Muscle layer of duodenum (tissue), 2 donors: ENCODE results near the gene PRDX2.
A peak's percentile ranks its signal among the peaks of the same experiment; 100 is the strongest.
"Not testable (repeated sequence)": the region's sequence is repeated elsewhere in the genome, so short reads cannot be mapped to it uniquely, and the experiment has no call there.

Source experiments
- H3K27ac ChIP-seq: one replicate; pipeline ENCODE4 v1.7.0; 2013; ENCODE audit warnings: mild to moderate bottlenecking, low read length
- H3K27me3 ChIP-seq: one replicate; pipeline ENCODE4 v1.7.0; 2013; ENCODE audit warnings: low read depth, mild to moderate bottlenecking, control low read depth, low read length
- H3K36me3 ChIP-seq, 2 donors: one replicate each; pipeline ENCODE4 v1.7.0; 2013; ENCODE audit warnings: low read length in 2 of 2, control low read depth in 1 of 2, mild to moderate bottlenecking in 1 of 2; ENCODE audit not compliant: insufficient read depth in 2 of 2, control insufficient read depth in 1 of 2
- H3K4me1 ChIP-seq, 2 donors: one replicate each; pipeline ENCODE4 v1.7.0; 2013; ENCODE audit warnings: low read length in 2 of 2, mild to moderate bottlenecking in 2 of 2, control low read depth in 1 of 2, moderate library complexity in 1 of 2; ENCODE audit not compliant: insufficient read depth in 2 of 2, control insufficient read depth in 1 of 2
- H3K4me3 ChIP-seq, 2 donors: one replicate each; pipeline ENCODE4 v1.7.0; 2013; ENCODE audit warnings: low read length in 2 of 2, low read depth in 1 of 2, mild to moderate bottlenecking in 1 of 2
- H3K9me3 ChIP-seq, 2 donors: one replicate each; pipeline ENCODE4 v1.7.0; 2013; ENCODE audit warnings: low read length in 2 of 2, control low read depth in 1 of 2, mild to moderate bottlenecking in 1 of 2; ENCODE audit not compliant: control insufficient read depth in 1 of 2
- donor health status: healthy.

Gene PRDX2

GRCh38 chr19:12801466-12802266 lies at the start of gene PRDX2, which contains the start of gene THSD8:
PRDX2 (minus strand) TSS chr19:12801800; CDS start chr19:12801261, 539 bp downstream.
THSD8 (plus strand) TSS chr19:12802069; CDS start chr19:12802072, 3 bp downstream.
- peak within 1 kb of the TSS; percentile 31 for H3K27ac ChIP-seq
- no peaks in the 10 kb centered on the region for H3K27me3 ChIP-seq
- H3K4me3 ChIP-seq: peak within 1 kb of the TSS; percentile 83 to 96
- H3K4me1 ChIP-seq: peaks cover under 1 to 29% of the 10 kb centered on the region in 2 donors
- H3K9me3 ChIP-seq: no peaks in the 10 kb centered on the region
- H3K36me3 ChIP-seq: peaks cover 0 to 9% of the 10 kb centered on the region in 2 donors

DNA sequence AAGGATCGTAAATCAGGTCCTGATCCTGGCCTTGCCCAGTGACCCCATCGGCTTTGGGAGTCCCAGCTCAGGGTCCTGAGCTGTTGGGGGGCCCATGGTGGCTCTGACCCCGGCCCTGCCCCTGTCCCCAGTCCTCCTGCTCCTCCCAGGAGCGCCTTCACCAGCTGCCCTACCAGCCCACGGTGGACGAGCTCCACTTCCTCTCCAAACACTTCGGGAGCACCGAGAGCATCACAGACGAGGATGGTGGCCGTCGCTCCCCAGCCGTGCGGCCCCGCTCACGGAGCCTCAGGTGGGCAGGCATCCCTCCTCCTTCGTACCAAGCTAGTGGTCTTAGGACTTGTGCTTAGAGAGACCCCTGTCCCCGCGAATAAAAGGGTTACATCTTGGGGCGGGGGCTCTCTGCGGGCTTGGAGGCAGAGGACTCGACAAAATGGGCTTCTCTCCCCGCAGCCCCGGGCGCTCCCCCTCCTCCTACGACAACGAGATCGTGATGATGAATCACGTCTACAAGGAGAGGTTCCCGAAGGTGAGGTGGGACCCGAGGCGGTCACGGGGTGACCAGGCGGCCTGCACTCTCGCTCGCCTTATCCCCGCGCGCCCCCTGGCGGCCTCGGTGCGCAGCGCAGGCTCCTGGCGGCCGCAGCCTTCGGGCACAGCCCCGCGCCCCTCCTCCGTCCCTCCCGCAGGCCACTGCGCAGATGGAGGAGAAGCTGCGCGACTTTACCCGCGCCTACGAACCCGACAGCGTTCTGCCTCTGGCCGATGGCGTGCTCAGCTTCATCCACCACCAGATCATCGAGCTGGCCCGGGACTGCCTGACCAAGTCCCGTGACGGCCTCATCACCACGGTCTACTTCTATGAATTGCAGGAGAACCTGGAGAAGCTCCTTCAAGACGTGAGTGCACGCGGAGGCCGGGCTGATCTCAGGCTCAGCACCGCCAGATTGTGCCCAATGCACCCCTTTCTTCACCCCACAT lies 45.8 kb upstream of the PRDX2 start:
- Histone ChIP-seq H3K9me3 (no peaks in the 10 kb centered on the region), H3K4me3 (peak overlapping the region; percentile 3 to 41), H3K36me3 (no peaks in the 10 kb centered on the region), H3K4me1 (no peaks in the 10 kb centered on the region), H3K27me3 (peaks cover 9% of the 10 kb centered on the region), H3K27ac (no peak overlapping the region)

DNA sequence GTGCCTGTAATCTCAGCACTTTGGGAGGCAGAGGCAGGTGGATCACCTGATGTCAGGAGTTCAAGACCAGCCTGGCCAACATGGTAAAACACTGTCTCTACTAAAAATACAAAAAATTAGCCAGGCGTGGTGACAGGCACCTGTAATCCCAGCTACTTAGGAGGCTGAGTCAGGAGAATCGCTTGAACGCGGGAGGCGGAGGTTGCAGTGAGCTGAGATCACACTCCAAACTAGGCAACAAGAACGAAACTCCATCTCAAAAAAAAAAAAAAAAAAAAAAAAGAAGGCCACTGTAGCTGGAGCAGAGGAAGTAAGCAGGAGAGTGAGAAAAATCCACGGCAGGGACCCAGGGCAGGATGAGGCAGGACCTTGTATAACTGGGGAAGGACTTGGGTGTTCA lies 45.0 kb upstream of the PRDX2 start:
- not testable (repeated sequence) for H3K4me1 ChIP-seq, H3K4me3 ChIP-seq, H3K9me3 ChIP-seq, H3K36me3 ChIP-seq, H3K27ac ChIP-seq
- H3K27me3 ChIP-seq: peaks cover 15% of the 10 kb centered on the region

DNA sequence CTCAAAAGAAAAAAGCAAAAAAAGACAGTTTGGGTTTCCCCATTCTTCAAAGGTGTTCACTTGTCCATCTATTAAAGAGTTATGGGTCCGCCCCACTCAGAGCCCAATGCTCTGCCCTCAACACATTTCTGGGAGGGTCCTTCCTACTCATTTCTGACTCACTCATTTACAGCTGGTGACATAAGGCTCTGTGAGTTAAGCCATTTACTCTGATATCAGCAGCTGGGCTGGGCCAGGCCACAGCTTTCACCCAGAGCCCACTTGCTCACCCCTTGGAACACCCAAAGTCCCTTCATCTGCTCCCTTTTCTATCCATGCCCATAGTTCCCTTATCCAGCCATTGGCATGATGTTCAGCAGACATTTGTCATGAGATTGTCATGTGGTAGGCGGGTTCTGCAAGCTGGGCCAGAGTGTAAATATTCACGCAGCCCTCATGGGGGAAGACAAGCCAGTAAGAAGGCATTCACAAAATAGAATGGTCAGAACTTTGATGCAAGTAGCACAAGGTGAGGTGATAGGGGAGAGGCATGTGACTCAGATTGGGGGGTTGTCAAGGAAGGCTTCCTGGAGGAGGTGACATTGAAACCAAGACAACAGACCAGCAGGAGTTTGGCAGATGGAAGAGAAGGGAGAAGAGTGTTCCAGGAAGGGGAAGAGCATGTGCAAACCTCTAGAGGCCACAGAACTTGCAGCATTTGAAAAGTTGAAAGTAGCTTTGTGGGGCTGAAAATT lies 42.6 kb upstream of the PRDX2 start:
- no peaks in the 10 kb centered on the region for H3K9me3 ChIP-seq
- peaks cover 0 to 9% of the 10 kb centered on the region in 2 donors for H3K4me1 ChIP-seq
- no peaks in the 10 kb centered on the region for H3K36me3 ChIP-seq
- H3K4me3 ChIP-seq: no peak overlapping the region
- H3K27me3 ChIP-seq: peaks cover 38% of the 10 kb centered on the region
- no peak overlapping the region for H3K27ac ChIP-seq

GRCh38 chr19:12843328-12843727 lies 41.7 kb upstream of the PRDX2 start:
- peaks cover 0 to 17% of the 10 kb centered on the region in 2 donors for H3K4me1 ChIP-seq
- no peak overlapping the region for H3K4me3 ChIP-seq
- H3K27ac ChIP-seq: no peak overlapping the region
- H3K27me3 ChIP-seq: peaks cover 43% of the 10 kb centered on the region
- no peaks in the 10 kb centered on the region for H3K9me3 ChIP-seq
- H3K36me3 ChIP-seq: no peaks in the 10 kb centered on the region

DNA sequence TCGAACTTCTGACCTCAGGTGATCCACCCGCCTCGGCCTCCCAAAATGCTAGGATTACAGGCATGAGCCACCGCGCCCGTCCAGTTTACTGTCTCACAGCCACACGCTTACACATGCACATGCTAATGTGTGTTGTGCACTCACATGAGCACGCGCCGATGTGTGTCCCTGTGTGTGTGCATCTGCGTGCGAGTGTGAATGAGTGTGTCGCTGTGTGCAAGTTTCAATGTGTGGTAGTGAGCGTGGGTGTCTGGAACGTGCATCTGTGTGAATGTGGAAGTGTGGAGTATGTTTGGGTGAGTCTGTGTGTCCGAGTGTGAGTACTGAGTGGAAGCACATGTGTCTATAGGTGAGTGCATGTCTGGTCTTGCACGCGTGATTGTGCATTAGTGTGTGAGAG lies 40.9 kb upstream of the PRDX2 start:
- H3K27ac ChIP-seq: no peak overlapping the region
- no peak overlapping the region for H3K4me3 ChIP-seq
- no peaks in the 10 kb centered on the region for H3K36me3 ChIP-seq
- peaks cover 49% of the 10 kb centered on the region for H3K27me3 ChIP-seq
- peaks cover 0 to 22% of the 10 kb centered on the region in 2 donors for H3K4me1 ChIP-seq
- no peaks in the 10 kb centered on the region for H3K9me3 ChIP-seq

GRCh38 chr19:12841094-12841493 lies 39.5 kb upstream of the PRDX2 start:
- Histone ChIP-seq H3K27ac (no peak overlapping the region), H3K36me3 (no peaks in the 10 kb centered on the region), H3K9me3 (no peaks in the 10 kb centered on the region), H3K27me3 (peaks cover 59% of the 10 kb centered on the region), H3K4me3 (peak overlapping the region in 1 of 2 donors; percentile 51), H3K4me1 (peaks cover 0 to 22% of the 10 kb centered on the region in 2 donors)

DNA sequence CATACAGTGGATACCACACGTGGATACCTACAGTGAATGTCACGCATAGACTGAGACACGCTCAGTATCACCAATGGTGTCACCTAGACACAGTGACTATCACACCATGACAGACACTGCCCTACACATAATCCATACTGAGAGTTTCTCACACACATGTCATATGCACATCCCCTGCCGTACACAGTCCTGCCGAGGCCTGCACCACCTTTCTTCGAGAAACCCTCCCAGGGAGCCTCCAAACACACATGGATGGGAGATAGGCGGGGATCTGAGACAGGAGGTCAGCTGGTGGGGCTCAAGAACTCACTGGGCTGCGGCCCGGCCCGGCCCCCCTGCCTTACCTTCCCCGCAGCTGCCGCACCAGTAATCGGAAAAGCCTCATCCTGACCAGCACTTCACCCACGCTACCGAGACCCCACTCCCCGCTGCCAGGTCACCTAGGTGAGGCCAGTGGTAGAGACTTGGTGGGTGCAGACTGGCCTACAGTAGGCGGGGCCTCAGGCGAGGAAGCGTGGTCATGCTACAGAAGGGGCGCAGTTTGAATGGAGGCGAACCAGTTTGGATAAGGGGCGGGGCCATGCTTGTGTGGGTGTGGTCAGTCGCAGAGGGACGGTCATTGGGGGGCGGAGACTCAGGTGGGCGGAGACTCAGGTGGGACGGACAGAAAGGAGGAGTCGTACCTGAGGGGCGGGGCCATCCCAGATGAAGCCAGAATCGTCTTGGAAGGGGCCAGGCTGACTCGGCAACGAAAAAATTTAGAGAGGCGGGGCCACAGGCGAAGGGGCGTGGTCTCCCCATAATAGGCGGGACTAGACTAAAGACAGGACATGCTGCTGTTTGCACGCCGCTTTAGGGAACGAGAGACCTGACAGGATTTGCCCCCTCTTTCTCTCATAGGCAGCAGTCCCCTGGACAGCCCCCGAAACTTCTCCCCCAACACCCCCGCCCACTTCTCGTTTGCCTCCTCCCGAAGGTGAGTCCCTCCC lies 38.8 kb upstream of the PRDX2 start:
- H3K4me3 ChIP-seq: peak overlapping the region in 1 of 2 donors; percentile 51
- H3K27me3 ChIP-seq: peaks cover 66% of the 10 kb centered on the region

DNA sequence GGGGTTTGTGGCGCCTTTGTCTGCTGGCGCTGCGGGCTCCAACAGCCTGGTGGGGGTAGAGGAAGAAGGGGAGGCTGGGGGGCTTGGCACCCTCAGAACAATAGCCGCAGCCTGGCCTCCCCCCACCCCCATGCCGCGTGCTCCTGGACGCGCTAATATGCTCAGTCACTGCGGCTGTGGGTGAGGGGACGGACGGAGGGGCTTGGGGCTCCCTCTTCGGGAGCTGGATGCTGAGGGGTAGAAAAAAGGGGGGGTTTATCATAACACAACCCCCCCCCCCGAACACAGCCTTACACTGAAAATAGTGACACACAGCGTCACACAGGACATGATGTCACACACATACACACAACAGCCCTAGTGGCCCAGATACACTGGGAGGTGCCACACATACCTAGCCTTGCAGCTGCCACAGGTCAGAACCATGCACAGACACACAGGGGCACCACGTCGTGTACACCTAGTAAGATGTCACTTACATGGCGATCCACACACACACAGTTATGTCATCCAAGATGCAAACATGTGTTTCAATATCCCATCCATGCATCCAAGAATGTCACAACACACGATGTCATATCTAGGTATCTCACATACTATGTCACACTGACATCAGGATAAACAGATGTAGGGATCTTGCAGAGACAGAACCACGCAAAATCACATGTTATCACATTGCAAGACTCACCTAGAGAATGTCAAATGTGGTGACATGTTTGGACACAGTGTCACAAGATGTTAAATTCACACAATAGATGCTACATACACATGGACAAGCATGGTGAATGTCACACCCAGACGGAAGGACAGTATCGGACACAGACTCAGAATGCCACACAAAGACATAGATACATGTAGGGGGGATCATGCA lies 37.5 kb upstream of the PRDX2 start:
- Histone ChIP-seq H3K4me1 (peaks cover 0 to 26% of the 10 kb centered on the region in 2 donors), H3K4me3 (peak overlapping the region in 1 of 2 donors; percentile 38), H3K27ac (no peak overlapping the region), H3K36me3 (no peaks in the 10 kb centered on the region), H3K9me3 (no peaks in the 10 kb centered on the region), H3K27me3 (peaks cover 75% of the 10 kb centered on the region)

More for the DNA sequence above, 38.8 kb upstream of the PRDX2 start:
- Histone ChIP-seq H3K4me1 (peaks cover 0 to 22% of the 10 kb centered on the region in 2 donors), H3K27ac (no peak overlapping the region), H3K9me3 (no peaks in the 10 kb centered on the region), H3K36me3 (no peaks in the 10 kb centered on the region)
